Right atrium auricular region (tissue), 2 donors: ENCODE measurements around the gene EGR2. TPM values are rescaled to one million over a fixed set of nuclear protein-coding genes. Genes with fewer than 3 reads are reported as not detected.

ENCODE experiments used
- DNase-seq: peaks from one replicate; pipeline ENCODE4 v3.0.0-alpha.2; 2019; ENCODE audit warnings: low spot score
- H3K27ac ChIP-seq, 2 donors: fragments of 200-600 bp; sonication (generic); 1 replicate in 1 of 2; 2 replicates in 1 of 2; pipeline ENCODE4 v1.5.1; 2016 to 2019
- H3K27me3 ChIP-seq, 2 donors: fragments of 200-600 bp; sonication (generic); one replicate each; pipeline versions ENCODE4 v1.5.1 to v1.6.0; 2017 to 2019
- H3K36me3 ChIP-seq: fragments of 200-600 bp; sonication (generic); one replicate; pipeline ENCODE4 v1.5.1; 2016
- H3K4me1 ChIP-seq, 2 donors: fragments of 200-600 bp; sonication (generic); one replicate each; pipeline versions ENCODE4 v1.5.1 to v1.6.0; 2017 to 2019
- H3K4me3 ChIP-seq, 2 donors: fragments of 200-600 bp; sonication (generic); 1 replicate in 1 of 2; 2 replicates in 1 of 2; pipeline ENCODE4 v1.5.1; 2017 to 2019; ENCODE audit warnings: mild to moderate bottlenecking in 1 of 2, moderate library complexity in 1 of 2
- H3K9me3 ChIP-seq, 2 donors: fragments of 200-600 bp; sonication (generic); one replicate each; pipeline ENCODE4 v1.5.1; 2019
- total RNA-seq, 2 donors: library from RNA; depleted of rRNA; stranded (reverse); fragments of >200 nt; gene quantifications; one replicate each; pipeline ENCODE4 v1.1.0, GENCODE V29; 2016
- TF ChIP-seq, protein P1 (sequence below), 2 donors: fragments of 200-600 bp; sonication (generic); IDR thresholded peaks; one replicate each; pipeline ENCODE4 v1.5.1; 2019; ENCODE audit warnings: antibody characterized with exemption in 2 of 2

Gene EGR2
- total RNA-seq, 2 donors from 2014 or later = 2.1 to 5.9 TPM

DNA sequence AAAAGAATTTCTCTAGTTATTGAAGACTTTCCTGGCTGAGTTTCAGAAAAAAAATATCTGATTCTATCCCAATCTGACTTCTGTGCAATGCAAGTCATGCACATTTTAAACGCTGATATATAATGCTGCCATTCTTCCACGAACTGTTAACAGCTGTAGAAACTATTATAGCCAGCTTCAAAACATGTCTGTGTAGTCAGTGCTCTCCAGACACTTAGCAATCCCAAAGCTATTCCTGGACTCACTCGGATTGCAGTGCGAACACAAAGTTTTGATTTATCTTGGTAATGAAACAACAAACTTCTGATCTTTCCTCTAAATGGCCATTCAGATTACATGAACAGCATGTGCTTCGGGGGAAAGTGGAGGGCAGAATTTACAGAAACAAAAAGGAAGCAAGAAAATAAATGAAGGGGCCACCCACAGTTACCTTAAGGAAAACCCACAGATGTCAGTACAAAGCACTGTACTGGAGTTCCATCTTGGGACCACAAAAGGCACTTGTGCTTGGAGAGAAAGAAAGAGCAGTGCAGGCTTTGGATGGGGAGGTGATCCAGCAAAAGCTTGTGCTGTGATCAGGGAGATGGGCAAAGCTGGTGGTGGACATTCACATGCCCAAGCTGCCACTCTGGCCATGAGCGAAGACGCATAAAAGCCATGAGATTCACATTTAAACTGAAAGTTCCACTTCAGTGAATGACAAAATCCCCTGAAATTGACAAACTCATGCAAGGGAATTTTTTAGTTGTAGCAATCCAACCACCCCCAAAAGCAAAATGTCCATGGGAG is 43.8 kb downstream of the EGR2 start:
- H3K27ac ChIP-seq = no peak overlapping the region

DNA sequence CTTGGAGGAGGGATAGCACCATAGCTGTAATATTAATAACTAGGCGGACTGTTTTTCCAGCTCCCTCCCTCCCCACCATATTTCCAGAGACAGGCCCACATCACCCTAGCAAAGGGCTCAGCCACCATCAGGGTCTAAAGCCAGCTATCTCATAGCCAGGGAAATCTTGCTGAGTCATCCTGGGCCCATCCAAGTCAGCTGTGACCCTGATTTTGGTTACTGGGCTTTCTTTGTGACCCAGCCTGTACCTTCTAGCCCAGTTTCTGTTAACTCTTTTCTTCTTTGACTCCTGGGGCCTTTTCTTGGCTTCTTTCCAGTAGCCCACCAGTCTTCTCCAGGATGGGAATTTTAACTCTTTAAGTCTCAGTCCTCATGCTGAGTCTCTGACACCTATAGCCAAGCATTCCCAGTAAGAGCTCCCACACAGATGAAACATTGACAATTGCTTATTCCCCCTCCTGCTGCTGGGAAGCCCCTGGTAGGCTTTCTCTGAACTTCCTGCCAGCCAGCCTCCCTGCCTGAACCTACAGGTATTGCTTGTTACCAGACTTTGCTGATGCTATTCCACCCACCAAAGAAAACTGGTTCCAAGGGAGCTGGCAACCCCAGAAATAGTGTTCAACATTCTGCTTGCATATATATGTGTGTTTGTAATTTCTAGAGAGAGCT is 46.5 kb downstream of the EGR2 start:
- no peaks in the 10 kb centered on the region for H3K9me3 ChIP-seq
- H3K27ac ChIP-seq = peak overlapping the region; percentile 24 to 69
- no peaks in the 10 kb centered on the region for H3K36me3 ChIP-seq
- H3K4me1 ChIP-seq = peaks cover 0 to 31% of the 10 kb centered on the region in 2 donors
- H3K27me3 ChIP-seq = no peaks in the 10 kb centered on the region
- DNase-seq = no peak
- no peak overlapping the region for H3K4me3 ChIP-seq
- TF ChIP-seq, protein P1, sequence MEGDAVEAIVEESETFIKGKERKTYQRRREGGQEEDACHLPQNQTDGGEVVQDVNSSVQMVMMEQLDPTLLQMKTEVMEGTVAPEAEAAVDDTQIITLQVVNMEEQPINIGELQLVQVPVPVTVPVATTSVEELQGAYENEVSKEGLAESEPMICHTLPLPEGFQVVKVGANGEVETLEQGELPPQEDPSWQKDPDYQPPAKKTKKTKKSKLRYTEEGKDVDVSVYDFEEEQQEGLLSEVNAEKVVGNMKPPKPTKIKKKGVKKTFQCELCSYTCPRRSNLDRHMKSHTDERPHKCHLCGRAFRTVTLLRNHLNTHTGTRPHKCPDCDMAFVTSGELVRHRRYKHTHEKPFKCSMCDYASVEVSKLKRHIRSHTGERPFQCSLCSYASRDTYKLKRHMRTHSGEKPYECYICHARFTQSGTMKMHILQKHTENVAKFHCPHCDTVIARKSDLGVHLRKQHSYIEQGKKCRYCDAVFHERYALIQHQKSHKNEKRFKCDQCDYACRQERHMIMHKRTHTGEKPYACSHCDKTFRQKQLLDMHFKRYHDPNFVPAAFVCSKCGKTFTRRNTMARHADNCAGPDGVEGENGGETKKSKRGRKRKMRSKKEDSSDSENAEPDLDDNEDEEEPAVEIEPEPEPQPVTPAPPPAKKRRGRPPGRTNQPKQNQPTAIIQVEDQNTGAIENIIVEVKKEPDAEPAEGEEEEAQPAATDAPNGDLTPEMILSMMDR (IDR thresholded peaks at IDR 0.05) = no peak

More for the DNA sequence above, 43.8 kb downstream of the EGR2 start:
- TF ChIP-seq, protein P1 (IDR thresholded peaks at IDR 0.05) = no peak
- no peak overlapping the region for H3K4me3 ChIP-seq
- H3K9me3 ChIP-seq = no peaks in the 10 kb centered on the region
- no peaks in the 10 kb centered on the region for H3K27me3 ChIP-seq
- no peak for DNase-seq
- H3K36me3 ChIP-seq = no peaks in the 10 kb centered on the region
- H3K4me1 ChIP-seq = peaks cover 0 to 31% of the 10 kb centered on the region in 2 donors

DNA sequence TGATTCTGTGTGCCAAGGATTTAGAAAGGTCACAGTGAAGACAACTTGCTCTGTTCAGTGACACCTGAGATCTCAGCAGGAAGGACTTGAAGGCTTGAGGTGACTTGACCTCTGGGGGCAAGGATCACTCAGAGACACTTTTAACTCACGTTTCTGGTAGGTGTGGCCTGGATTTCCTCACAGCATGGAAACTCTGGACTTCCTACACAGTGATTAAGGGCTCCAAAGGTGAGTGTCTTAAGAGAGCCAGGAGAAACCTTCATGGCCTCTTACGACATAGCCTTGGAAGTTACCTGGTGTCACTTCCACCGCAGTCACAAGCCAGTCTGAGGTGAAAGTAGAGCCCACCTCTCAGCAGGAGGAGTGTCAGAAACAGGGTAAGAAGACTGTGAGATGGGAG is 49.8 kb downstream of the EGR2 start:
- H3K9me3 ChIP-seq = no peaks in the 10 kb centered on the region
- no peak for DNase-seq
- no peak overlapping the region for H3K4me3 ChIP-seq
- H3K27me3 ChIP-seq = no peaks in the 10 kb centered on the region
- no peaks in the 10 kb centered on the region for H3K36me3 ChIP-seq
- no peak overlapping the region for H3K27ac ChIP-seq
- H3K4me1 ChIP-seq = peaks cover 0 to 39% of the 10 kb centered on the region in 2 donors
- TF ChIP-seq, protein P1 (IDR thresholded peaks at IDR 0.05) = no peak

DNA sequence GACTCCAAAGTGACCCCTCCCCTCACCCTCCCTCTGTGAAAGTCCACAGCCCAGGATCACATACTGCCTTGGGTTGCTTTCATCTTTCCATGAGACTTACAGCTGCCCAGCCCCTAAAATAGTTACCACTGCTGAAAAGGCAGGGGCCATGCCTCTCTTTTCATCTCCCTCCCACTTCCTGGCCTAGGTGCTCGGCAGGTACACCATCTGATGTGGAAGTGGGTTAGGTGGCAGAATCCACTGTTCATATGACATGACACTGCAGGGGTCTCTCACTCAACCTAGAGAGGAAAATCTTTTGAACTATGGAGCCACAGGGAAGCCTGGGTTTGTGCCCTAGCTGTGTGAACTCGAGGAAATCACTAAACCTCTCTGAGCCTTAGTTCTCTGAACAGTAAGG is 50.4 kb downstream of the EGR2 start:
- TF ChIP-seq, protein P1 (IDR thresholded peaks at IDR 0.05) = no peak
- no peak overlapping the region for H3K4me3 ChIP-seq
- no peaks in the 10 kb centered on the region for H3K9me3 ChIP-seq
- DNase-seq = no peak
- H3K27ac ChIP-seq = no peak overlapping the region
- H3K4me1 ChIP-seq = peaks cover 0 to 39% of the 10 kb centered on the region in 2 donors
- no peaks in the 10 kb centered on the region for H3K27me3 ChIP-seq
- H3K36me3 ChIP-seq = no peaks in the 10 kb centered on the region

DNA sequence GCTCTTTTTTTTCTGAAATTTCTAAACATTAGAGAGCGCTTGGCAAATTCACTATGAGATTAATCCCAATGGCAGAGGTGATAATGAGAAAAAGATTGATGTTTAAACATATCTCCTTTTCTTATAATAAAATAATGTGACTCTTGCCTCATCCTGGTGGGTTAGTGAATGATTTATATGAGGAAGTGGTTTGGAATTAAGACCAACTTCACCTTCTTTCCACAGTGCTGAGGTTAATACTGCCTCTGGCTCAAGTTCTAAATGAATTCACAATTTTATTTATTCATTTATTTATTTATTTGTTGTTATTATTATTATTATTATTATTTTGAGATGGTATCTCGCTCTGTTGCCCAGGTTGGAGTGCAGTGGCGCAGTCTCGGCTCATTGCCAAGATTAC is 52.2 kb downstream of the EGR2 start:
- no peak overlapping the region for H3K4me3 ChIP-seq
- H3K9me3 ChIP-seq = no peaks in the 10 kb centered on the region
- no peaks in the 10 kb centered on the region for H3K27me3 ChIP-seq
- H3K27ac ChIP-seq = peak overlapping the region; percentile 53 to 82
- TF ChIP-seq, protein P1 (IDR thresholded peaks at IDR 0.05) = no peak
- H3K36me3 ChIP-seq = no peaks in the 10 kb centered on the region
- DNase-seq = no peak
- H3K4me1 ChIP-seq = peaks cover 0 to 26% of the 10 kb centered on the region in 2 donors
